Measurements from ENCODE around the gene APC2.
A peak's percentile ranks its signal among the peaks of the same experiment; 100 is the strongest.

The APC2 gene, protein sequence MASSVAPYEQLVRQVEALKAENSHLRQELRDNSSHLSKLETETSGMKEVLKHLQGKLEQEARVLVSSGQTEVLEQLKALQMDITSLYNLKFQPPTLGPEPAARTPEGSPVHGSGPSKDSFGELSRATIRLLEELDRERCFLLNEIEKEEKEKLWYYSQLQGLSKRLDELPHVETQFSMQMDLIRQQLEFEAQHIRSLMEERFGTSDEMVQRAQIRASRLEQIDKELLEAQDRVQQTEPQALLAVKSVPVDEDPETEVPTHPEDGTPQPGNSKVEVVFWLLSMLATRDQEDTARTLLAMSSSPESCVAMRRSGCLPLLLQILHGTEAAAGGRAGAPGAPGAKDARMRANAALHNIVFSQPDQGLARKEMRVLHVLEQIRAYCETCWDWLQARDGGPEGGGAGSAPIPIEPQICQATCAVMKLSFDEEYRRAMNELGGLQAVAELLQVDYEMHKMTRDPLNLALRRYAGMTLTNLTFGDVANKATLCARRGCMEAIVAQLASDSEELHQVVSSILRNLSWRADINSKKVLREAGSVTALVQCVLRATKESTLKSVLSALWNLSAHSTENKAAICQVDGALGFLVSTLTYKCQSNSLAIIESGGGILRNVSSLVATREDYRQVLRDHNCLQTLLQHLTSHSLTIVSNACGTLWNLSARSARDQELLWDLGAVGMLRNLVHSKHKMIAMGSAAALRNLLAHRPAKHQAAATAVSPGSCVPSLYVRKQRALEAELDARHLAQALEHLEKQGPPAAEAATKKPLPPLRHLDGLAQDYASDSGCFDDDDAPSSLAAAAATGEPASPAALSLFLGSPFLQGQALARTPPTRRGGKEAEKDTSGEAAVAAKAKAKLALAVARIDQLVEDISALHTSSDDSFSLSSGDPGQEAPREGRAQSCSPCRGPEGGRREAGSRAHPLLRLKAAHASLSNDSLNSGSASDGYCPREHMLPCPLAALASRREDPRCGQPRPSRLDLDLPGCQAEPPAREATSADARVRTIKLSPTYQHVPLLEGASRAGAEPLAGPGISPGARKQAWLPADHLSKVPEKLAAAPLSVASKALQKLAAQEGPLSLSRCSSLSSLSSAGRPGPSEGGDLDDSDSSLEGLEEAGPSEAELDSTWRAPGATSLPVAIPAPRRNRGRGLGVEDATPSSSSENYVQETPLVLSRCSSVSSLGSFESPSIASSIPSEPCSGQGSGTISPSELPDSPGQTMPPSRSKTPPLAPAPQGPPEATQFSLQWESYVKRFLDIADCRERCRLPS (N-terminal part only)

DNA sequence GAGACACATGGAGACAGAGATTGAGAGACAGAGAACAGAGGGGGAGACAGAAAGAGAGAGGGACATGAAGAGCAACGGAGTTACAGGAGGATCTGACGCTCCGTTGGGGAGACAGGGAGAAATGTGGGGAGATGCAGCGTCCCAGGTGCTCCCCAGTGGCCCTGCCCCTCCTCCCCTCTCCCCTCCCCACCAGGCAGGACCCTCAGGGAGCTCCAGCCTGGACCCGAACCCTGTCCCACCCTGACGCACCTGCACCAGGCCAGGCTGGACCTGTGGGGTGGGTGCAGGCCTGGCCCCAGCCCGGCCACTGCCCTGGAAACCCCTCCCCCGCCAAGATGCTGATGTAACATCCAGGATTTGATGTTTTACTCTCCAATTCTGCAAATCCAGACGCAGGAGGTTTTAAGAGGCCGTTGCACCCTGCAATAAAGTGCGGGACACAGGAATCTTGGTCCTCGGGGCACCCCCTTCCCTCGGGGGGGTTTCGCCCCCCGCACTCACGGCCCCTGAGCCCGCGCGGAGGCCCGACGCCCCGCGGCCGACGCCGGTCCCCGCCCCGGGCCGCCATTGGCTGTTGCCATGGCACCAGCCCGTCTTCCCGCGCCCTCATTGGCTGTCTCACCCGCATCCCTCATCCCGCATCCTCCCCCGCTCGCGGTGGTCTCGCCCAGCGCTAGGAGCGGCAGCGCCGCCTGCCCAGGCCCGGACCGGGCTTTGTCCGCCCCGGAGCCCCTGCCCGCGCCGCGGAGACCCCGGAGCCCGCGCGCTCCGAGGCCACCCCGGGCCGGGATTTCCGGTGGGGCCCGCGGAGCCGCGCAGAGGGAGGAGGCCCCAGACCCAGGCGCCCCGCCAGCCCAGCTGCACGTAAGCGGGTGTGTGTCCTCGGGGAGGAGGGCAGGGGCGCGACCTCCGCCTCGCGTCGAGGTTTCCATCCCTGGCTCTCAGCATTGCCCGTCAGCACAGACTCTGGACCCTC, at the start of gene APC2:
Gene APC2, plus strand, starts transcription at position 655 of the 976 bp plus-strand sequence. CDS start 2,881 bp downstream, outside the sequence.
- no peak for DNase-seq

DNA sequence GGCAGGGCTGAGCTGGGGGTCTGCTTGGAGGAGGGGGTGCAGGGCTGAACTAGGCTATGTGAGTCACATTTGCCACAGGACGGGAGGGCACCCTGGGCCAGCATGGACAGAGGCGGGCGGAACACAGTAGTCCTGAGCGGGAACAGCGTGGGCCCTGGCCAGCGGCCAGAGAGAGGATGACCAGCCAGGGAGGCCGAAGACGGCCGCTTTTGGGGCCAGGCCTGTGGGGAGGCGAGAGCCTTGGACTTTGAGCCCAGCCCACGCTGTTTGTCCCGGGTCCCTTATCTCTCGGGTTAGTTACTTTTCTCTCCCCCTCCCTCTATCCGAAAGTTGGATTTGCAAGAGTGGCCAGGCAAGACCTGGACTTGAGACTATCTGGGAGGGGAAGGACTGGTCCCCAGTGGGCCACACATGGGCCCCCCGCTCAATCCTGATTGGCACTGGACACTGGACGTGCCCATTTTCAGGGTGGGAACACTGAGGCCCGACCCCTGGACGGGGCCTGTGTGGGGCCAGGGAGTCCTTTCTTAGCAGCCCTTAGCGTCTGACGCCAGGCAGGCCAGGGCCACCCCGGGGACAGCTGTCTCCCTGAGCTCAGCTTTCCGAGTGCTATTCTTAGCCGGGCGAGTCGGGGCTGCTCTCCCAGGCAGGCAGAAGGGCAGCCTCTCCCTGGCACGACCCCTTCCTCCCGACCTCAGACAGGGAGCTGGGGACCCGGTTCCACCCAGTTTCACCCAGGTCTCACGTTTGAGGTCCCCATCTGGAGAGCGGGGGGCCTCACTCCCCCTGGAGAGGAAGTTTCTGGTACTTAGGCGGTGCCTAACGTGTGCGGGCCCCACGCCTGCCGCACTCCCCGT, 49.4 kb upstream of the APC2 start:
- DNase-seq = no peak

DNA sequence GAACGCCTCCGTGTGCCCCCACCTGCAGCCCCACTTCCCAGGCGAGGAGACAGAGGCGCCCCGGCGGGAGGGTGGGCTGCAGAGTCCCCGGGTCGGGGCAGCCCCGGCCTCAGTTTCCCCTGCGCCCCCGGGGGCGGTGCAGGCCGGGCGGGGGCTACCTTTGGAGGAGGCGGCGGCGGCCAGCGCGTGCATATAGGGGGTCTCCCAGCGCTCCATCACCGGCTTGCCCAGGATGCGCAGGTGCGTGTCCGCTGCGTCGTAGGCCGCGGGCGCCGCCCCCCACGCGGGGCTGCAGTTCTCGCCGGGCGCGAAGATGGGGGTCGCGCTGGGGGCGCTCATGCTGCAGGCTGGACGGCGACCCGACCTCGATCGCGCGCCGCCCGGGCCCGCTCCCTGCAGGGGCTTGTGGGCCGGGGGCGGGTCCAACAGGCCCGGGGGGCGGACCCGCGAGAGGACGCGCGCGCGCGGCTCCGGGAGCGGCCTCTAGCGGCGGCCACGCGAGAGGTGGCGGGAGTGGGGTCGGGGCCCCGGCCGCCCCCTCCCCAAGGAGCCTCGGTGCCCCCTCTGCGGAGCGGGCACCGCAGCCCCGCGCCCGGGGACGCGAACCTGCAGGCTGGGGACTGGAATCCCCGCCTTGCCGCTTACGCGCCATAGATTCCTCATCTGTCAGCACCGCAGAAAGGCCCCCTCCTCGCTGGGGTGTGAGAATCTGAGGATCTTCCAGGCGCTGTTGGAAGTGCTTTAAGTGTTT, 48.6 kb upstream of the APC2 start, which contains the start of gene GAMT:
Gene GAMT, minus strand, starts transcription at position 405 of the 751 bp plus-strand sequence. Its CDS starts 66 bp downstream, at position 339.
- peak in 2 of 4 experiments; percentile 35 to 44 for DNase-seq

DNA sequence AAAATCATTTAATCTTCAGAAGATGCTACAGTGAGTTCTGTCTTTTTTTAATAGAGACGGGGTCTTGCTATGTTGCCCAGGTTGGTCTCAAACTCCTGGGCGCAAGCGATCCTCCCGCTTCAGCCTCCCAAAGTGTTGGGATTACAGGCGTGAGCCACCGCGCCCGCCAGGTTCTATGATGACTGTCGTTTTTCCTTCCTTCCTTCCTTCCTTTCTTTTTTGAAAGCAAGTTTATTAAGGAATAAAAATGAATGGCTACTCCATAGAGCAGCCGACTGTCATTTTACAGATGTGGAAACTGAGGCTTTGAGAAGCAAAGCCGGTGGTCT, 48.1 kb upstream of the APC2 start:
- DNase-seq = no peak

DNA sequence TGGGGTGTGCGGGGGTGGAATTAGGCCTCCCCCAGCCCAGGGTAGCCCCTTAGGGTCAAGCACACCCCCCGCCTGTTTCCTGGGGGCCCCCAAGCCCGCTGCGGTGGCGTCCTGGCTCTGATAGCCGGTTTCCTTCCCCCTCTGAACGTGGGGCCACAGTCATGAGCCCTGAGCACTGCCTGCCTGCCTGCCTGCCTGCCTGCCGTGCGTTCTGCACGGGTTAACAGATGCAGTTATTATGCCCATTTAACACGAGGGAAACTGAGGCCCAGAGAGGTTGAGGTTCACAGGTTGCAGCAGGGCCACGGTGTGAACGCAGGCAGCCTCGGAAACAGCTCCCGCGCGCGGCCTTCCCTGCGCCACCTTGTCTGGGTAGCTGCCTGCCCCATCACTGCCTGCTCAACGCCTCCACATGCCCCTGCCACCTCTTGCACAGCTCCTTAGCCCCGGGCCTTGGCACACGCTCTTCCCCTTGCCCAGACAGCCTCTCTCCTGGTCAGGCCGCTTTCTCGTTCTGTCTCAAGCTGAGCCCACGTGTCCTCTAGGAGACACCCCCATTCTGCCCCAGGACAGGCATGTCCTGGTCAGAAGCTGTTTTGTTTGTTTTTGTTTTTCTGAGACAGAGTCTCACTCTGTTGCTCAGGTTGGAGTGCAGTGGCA, 47.4 kb upstream of the APC2 start:
- DNase-seq = no peak

DNA sequence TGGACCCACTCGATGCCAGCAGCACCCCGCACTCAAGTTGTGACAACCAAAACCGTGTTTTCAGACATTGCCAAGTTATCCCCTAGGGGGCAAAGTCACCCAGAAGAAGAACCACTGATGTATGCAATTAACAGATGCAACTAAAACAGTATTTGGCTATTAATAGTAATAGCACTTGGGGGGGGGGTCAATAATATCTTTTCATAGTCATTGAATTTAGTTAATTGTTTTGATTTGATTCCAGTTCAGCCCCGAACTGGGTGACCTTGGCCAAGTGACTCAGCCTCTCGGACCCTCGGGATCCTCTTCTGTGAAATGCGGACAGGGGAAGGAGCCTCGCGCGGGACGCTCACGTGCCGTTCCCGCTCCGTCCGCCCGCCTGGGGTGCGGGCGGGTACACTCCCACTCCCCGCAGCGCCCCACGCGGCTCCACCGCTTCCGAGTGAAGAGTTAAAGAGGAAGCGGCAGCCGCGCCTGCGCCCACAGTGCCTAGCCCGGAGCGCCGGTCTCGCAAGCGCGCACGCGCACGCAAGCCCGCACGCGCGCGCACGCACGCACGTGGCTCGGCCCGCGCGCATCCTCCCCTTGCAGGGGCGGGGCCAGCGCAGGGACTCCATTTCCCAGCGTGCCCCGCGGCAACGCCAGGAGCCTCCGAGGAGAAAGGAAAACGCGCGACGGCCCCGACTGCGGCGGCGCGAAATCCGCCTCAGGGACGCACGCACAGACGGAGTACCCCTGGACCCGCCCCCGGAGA, 43.0 kb upstream of the APC2 start:
- peak; percentile 98 to 99 (median 99) for DNase-seq

DNA sequence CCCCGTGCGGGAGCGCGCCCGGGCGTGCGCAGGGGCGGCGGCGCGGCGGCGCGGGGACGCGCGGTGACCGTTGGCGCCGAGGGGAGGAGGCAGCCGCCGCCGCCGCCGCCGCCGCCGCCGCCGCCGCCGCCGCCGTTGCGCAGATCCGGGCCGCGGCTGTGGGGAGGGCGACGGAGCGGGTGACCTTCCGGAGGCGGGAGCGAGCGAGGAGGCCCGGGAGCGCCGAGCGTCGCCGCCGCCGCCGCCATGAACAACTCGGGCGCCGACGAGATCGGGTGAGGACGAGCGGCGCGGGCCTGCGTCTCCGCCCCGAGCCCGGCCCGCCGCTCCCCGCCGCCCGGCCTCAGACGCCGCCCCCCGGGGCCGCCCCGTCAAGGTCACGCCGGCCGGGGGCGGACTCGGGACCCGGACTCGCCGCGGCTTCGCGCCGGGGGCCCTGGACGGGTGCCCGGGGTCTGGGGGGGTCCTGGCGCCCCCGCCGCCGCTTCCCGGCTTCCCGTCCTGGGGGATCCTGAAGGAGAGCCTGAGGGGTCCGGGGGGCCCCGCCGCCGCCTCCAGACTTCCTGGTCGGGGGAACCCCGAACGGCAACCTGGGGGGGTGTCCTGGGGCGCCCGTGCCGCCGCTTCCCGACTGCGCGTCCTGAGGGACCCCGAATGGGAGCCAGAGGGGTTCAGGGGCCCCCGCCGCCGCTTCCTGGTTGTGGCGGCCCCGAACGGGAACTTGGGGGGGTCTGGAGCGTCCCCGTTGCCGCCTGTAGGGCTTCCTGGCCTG, 42.2 kb upstream of the APC2 start, which contains the start of gene DAZAP1:
Gene DAZAP1, plus strand, starts transcription at position 59 of the 772 bp plus-strand sequence. Its CDS starts 188 bp downstream, at position 247.
- DNase-seq = peak in 2 of 4 experiments; percentile 47 to 54

DNA sequence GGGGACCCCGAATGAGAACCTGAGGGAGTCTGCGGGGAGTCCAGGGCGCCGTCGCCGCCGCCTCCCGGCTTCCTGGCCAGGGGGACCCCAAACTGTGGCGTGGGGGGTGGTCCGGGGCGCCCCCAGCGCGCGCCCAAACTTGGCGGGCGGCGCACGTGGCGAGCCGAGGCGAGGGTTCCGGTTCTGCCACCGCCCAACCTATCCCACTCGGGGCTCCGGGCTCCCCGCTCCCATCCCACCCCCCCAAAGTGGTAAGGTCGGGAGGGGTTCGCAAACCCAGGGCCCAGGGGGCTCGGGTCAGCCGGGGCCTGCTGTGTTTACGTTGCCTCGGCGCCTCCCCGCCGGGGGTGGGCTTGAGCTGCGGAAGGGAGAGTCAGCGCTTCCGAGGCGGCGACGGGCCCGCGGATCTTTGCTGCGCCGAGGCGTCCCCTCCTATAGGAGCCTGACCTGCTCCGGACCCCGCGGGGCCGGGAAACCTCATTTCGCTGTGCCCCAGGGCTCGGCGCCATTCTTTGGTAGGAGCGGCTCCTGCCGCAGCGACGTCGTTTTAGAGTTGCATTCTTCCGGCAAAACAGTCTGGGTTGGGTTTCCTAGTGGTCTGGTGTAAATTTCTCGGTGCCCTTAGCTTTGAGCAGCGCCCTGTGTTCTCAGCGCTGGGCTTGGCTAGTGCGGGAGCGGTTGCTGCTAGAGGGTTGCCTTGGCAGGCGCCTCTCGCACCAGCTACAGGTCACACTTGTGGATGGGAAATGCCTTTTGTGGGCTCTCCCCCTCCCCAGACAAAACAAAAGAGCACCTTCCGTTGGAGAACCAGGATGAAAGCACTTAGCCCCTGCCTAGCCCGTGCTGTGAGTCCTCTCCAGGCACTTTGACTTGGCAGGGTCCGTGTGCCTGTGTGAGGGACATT, 41.4 kb upstream of the APC2 start:
- peak in 3 of 4 experiments; percentile 19 to 49 (median 35) for DNase-seq

DNA sequence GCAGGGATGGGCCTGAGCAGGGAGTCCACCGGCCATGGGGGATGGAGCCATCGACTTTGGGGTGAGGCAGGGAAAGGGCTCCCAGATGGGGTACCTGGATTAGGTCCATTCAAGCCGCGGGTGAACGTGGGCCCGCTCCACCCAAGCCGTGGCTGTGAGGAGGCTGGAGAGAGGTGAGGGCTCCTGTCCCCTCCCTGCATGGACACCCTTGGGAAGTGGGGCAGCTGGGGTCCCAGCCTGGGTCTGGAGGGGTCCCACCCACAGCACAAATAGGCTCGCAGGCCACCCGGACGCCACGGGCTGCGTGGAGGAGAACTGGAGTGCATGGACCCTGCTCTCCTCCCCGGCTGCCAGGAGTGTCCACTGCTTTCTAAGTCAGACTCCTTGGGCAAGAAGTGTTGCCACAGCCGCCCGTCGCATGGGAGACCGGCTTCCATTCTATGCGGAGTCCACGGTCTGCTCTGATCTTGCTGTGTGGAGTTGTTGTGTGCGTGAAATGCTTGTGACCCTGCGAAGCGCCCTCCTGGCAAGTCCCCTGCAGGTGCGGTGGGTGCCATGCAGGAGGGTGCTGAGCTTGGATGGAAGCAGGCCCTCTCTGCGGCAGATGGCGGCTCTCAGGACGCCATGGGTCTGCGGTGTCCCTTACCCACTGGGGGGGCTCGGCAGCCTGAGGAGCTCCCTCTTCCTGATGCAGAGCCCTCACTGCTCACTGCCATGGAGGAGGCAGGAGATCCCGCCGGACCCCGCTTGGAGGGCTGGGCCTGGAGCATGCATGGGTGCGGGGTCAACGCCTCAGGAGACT, 40.5 kb upstream of the APC2 start:
- DNase-seq = no peak

DNA sequence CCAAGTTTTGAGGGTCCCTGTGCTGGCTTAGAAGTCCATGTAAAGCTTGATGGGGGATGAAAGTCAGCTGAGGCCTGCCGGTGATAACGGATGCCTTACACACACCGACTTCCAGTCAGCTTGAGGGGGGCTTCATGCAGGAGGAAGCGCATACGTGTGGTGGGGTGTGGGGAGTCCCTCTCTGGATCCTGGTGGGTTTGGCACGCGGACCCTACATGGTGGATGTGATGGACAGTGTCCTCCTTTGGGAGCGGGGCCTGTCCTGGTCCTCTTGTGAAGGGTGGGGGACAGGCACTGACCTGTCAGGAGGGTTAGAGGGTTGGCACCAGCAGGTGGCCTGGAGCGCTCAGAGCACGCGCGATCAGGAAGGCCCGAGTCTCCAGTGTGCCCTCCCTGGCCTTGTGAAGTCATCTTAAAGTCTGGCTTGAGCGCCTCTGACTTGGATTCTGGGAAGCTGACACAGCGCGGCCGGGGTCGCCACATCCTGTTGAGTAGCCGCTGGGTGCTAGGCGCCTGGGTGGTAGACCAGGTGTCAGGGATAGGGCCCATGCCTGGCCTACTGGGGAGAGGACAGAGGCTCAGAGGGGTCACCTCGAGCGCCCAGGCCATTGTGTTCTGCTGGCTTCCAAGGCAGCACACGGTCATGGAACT, 39.7 kb upstream of the APC2 start:
- no peak for DNase-seq

DNA sequence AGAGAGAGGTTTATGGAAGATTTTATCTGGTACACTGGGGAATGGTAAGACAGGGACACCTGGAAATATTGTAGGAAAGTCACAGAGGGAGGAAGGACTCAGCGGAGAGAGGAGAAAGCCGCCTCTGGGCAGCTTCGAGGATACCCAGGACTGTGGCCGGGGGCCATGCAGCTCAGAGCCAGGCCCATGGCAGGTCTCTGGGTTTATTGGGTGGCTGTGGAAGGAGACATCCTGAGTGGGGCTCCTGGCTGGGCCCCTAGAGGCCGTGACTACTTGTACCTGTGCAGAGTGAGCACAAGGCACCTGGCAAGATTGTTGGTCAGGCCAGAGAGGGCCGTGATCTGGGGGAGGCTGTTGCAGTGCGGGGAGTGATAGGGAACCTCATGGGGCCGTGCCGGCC, 39.1 kb upstream of the APC2 start:
- DNase-seq = no peak

DNA sequence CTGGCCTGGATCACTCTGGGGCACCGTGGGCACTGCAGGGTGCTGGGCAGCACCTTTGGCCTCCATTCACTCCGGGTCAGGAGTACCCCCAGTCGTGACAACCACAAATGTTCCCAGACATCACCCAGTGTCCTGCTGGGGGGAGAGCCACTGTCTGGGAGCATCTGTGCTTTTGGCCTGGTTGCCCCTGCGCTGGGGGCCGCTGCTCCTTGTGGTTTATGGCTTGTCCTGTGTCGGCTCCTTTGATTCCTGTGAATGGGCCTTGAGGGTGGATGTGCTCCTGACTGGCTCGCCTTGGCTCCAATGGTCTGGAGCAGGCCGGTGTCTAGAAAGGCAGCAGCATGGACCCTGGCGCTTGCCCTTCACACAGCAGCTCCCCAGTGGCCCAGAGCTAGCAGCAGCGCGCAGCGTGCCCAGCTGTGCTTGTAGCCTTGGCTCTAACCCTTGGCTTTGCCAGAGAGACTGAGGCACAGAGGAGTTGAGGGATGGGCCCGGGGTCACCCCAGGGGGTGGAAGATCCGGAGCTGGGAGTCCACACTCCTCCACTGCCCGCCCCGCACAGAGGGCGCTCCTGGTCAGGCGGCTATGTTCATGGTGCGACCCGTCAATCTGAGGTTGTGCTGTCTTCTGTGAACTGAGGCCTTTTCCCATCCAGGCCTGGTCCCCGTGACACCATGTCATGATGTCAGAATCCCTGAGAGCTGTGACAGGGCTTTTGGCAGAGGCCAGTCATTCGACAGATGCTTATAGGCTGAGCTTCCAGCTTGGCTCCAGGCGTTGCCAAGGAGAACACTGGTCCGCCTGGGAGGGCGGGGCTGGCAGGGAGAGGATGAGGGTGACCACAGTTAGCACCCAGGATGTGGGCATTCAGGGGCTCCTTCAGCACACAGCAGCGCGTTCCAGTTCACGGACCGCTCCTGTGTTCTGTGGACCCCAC, 38.4 kb upstream of the APC2 start:
- DNase-seq = no peak

DNA sequence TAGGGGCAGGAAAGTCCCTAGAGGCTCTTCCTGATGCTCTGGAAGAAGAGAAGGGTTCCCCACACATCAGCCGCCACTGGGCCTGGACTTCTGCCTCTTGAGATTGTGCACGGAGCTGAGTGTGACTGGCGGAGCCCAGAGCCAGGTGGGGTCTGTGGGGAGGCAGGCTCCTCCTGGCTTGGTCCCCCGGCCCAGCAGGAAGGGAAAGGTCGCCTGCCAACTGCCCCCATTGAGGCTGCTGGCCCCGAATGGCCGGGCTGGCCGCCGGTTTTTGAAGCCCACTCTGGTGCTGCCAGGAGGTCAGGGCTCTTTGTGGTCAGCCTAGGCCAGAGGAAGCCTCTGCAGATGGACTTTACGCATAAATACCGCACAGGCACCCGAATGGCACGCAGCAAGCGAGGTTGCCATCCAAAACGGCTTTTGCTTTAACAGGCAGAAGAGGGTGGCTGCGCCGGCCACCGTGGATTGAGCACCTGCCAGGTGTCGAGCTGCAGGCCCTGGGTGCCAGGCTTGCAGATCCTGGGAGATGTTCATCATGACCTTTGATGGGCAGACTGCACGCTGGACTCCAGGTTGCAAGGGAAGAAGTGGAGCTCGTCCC, 37.5 kb upstream of the APC2 start:
- no peak for DNase-seq
